KMS-11 (cell line): ENCODE data around the gene CPZ.

ENCODE experiments used
- H2AFZ ChIP-seq: fragments of 200-600 bp; sonication (generic); 2 replicates; pipeline ENCODE4 v1.6.1; 2016; ENCODE audit warnings: antibody characterized with exemption, mixed run types, low read depth
- H3K27ac ChIP-seq: fragments of 200-600 bp; sonication (generic); 2 replicates; pipeline ENCODE4 v1.6.1; 2016; ENCODE audit warnings: mild to moderate bottlenecking, mixed run types
- H3K27me3 ChIP-seq: fragments of 200-600 bp; sonication (generic); 2 replicates; pipeline ENCODE4 v1.6.1; 2017; ENCODE audit warnings: mild to moderate bottlenecking, low read depth, mixed run types, moderate library complexity; ENCODE audit not compliant: insufficient read depth
- H3K36me3 ChIP-seq: fragments of 200-600 bp; sonication (generic); 2 replicates; pipeline ENCODE4 v1.6.1; 2017; ENCODE audit warnings: mild to moderate bottlenecking, mixed run types; ENCODE audit not compliant: insufficient read depth
- H3K4me1 ChIP-seq: fragments of 200-600 bp; sonication (generic); 2 replicates; pipeline ENCODE4 v1.6.1; 2016; ENCODE audit warnings: mild to moderate bottlenecking, low read depth, mixed run types; ENCODE audit not compliant: poor library complexity, severe bottlenecking
- H3K4me2 ChIP-seq: fragments of 200-600 bp; sonication (generic); 2 replicates; pipeline ENCODE4 v1.7.0; 2016; ENCODE audit warnings: mild to moderate bottlenecking, mixed run types
- H3K4me3 ChIP-seq: fragments of 200-600 bp; sonication (generic); IDR thresholded peaks from 2 replicates; pipeline ENCODE4 v1.6.1; 2017; ENCODE audit warnings: low read depth, low read length, mixed read lengths; ENCODE audit not compliant: insufficient read depth
- H3K79me2 ChIP-seq: fragments of 200-600 bp; sonication (generic); 2 replicates; pipeline ENCODE4 v1.6.1; 2016; ENCODE audit warnings: low read depth, mixed run types; ENCODE audit not compliant: insufficient read depth
- H3K9ac ChIP-seq: fragments of 200-600 bp; sonication (generic); 2 replicates; pipeline ENCODE4 v1.6.1; 2016; ENCODE audit warnings: mild to moderate bottlenecking, mixed run types
- H4K20me1 ChIP-seq: fragments of 200-600 bp; sonication (generic); 2 replicates; pipeline ENCODE4 v1.6.1; 2016; ENCODE audit warnings: mild to moderate bottlenecking, mixed run types; ENCODE audit not compliant: insufficient read depth
- CTCF ChIP-seq: fragments of 200-600 bp; sonication (generic); conservative IDR thresholded peaks from 2 replicates; pipeline ENCODE4 v1.6.1; 2017; ENCODE audit warnings: low read depth, mild to moderate bottlenecking, antibody characterized with exemption, low read length, moderate library complexity, mixed read lengths

Gene CPZ

DNA sequence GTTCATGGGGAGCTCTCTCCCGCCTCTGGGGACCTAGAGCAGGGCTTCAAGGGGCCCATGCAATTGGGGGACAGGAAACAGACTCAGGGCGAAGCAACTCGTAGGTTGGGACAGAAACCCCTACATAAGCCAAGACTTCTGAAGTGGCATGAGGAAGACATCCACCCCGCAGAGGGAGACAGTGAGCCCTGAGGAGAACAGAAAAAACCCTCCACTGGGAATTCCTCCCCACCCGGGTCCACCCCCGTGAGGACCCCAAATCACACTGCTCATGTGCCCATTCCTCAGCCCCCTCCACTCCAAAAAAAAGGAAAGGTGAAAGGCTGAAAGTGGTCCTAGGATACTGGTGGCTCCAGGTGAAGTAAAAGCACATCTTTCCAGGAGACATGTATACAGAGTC lies 74.0 kb downstream of the CPZ start:
- H3K4me2 ChIP-seq, result no peak overlapping the region
- H3K79me2 ChIP-seq, result no peaks in the 10 kb centered on the region
- no peak overlapping the region for H3K9ac ChIP-seq
- no peak overlapping the region for H3K4me3 ChIP-seq
- H3K4me1 ChIP-seq, result no peaks in the 10 kb centered on the region
- H3K36me3 ChIP-seq, result no peaks in the 10 kb centered on the region
- no peaks in the 10 kb centered on the region for H4K20me1 ChIP-seq
- TF ChIP-seq CTCF, result no peak
- no peak overlapping the region for H2AFZ ChIP-seq
- no peaks in the 10 kb centered on the region for H3K27me3 ChIP-seq
- no peak overlapping the region for H3K27ac ChIP-seq
